IgD-negative memory B cell (primary cell): ENCODE results near the gene HES1. TPM values are rescaled to one million over a fixed set of nuclear protein-coding genes. Genes with fewer than 3 reads are reported as not detected.
A peak's percentile ranks its signal among the peaks of the same experiment; 100 is the strongest.
"Not testable (repeated sequence)": the region's sequence is repeated elsewhere in the genome, so short reads cannot be mapped to it uniquely, and the experiment has no call there.

ENCODE experiments used
- H3K27ac Mint-ChIP-seq, 3 donors: one replicate each; pipeline ENCODE4 v1.8.0; 2020 to 2022; ENCODE audit warnings: mild to moderate bottlenecking in 3 of 3, mixed read lengths in 3 of 3, moderate library complexity in 1 of 3
- H3K27me3 Mint-ChIP-seq: one replicate; pipeline ENCODE4 v1.8.0; 2021; ENCODE audit warnings: mixed read lengths
- H3K36me3 Mint-ChIP-seq: one replicate; pipeline ENCODE4 v1.8.0; 2020; ENCODE audit warnings: mild to moderate bottlenecking, mixed read lengths
- H3K4me1 Mint-ChIP-seq, 3 donors: one replicate each; pipeline ENCODE4 v1.8.0; 2020 to 2022; ENCODE audit warnings: mixed read lengths in 3 of 3, mild to moderate bottlenecking in 1 of 3
- H3K4me3 Mint-ChIP-seq, 4 donors: one replicate each; pipeline ENCODE4 v1.8.0; 2020 to 2022; ENCODE audit warnings: mild to moderate bottlenecking in 4 of 4, mixed read lengths in 4 of 4, moderate library complexity in 3 of 4
- H3K9me3 Mint-ChIP-seq, 3 donors: one replicate each; pipeline ENCODE4 v1.8.0; 2020 to 2021; ENCODE audit warnings: mixed read lengths in 3 of 3, mild to moderate bottlenecking in 1 of 3
- polyA plus RNA-seq: library from polyadenylated mRNA; unstranded; fragments of 300-500 nt; fragmentation: Illumina TruSeq; gene quantifications from one replicate; pipeline ENCODE4 v1.2.3, GENCODE V29; 2021

The HES1 gene
- polyA plus RNA-seq, 1 donor from 2014 or later: 8.5 TPM

DNA sequence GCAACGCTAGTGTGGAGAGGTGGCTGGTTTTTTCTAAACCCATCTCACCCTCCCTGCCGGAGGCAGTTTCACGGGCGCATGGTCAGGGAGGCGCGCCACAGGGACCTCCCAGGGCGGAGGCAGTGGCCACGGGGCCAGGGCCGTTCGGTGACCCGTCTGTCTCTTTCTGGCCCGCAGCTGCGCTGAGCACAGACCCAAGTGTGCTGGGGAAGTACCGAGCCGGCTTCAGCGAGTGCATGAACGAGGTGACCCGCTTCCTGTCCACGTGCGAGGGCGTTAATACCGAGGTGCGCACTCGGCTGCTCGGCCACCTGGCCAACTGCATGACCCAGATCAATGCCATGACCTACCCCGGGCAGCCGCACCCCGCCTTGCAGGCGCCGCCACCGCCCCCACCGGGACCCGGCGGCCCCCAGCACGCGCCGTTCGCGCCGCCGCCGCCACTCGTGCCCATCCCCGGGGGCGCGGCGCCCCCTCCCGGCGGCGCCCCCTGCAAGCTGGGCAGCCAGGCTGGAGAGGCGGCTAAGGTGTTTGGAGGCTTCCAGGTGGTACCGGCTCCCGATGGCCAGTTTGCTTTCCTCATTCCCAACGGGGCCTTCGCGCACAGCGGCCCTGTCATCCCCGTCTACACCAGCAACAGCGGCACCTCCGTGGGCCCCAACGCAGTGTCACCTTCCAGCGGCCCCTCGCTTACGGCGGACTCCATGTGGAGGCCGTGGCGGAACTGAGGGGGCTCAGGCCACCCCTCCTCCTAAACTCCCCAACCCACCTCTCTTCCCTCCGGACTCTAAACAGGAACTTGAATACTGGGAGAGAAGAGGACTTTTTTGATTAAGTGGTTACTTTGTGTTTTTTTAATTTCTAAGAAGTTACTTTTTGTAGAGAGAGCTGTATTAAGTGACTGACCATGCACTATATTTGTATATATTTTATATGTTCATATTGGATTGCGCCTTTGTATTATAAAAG lies 1.8 kb downstream of the HES1 start:
- peaks cover 30 to 42% (median 31%) of the 10 kb centered on the region in 3 donors for H3K4me1 Mint-ChIP-seq
- H3K4me3 Mint-ChIP-seq: peak overlapping the region; percentile 86 to 96 (median 94)
- no peaks in the 10 kb centered on the region for H3K36me3 Mint-ChIP-seq
- peaks cover 19% of the 10 kb centered on the region for H3K27me3 Mint-ChIP-seq
- peak overlapping the region; percentile 92 to 100 (median 93) for H3K27ac Mint-ChIP-seq
- no peaks in the 10 kb centered on the region for H3K9me3 Mint-ChIP-seq

DNA sequence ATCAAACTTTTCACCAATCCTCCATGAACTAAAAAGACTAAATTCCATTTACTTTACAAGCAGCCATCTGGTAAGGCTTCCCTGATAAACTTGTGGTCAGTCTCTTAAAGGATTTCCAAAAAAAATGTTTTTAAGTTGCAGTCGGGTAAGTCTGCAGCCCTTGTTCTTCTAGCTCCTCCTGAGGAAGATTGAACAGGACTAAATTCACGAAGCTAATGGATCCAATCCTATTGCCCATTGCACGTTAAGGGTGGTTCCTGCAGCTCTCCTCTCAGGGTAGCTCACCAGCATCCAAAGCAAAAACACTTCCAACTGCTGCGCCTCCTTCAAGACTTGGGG lies 2.8 kb downstream of the HES1 start:
- Mint-ChIP-seq H3K4me3 (peak overlapping the region in 3 of 4 donors; percentile 44 to 96 (median 78)), H3K36me3 (no peaks in the 10 kb centered on the region), H3K27ac (peak overlapping the region; percentile 0 to 100 (median 5)), H3K4me1 (peaks cover 20 to 33% (median 24%) of the 10 kb centered on the region in 3 donors), H3K9me3 (no peaks in the 10 kb centered on the region), H3K27me3 (peaks cover 16% of the 10 kb centered on the region)

DNA sequence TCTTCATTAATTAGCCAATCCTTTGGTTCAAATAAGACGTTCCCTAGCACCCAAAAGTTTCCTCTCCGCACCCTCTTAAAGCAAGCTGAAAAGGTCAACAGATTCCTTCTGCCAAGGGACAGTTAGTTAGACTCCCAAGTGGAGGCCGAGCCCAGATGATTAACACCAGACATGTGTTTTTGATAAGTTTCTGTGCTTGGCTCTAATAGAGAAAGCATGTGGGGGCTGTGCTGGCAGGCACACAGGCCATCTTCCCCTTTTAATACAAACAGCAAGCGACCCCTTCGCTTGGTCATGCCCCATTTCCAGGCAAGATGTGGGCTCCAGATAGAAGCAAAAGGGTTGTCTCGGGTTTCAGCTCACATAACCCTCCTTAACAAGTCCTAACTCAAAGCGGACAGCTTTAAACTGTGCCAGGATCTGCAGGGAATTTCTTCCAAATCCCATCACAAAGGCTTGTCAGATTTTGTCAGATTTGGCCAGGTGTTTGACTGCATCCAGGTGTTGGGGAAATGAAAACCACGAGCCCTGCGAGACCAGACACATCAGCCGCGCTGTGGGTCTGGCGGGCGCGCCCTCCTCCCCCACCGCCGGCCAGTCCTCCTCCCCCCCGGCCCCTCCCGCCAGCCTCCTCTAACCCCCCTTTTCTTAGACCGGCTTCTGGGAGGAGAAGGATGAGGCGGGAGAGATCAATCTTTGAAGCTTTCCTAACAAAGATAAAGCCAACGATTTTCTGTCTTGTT lies 3.3 kb downstream of the HES1 start:
- H3K9me3 Mint-ChIP-seq: no peaks in the 10 kb centered on the region
- peaks cover 20 to 32% (median 23%) of the 10 kb centered on the region in 3 donors for H3K4me1 Mint-ChIP-seq
- H3K27me3 Mint-ChIP-seq: peaks cover 16% of the 10 kb centered on the region
- H3K4me3 Mint-ChIP-seq: peak overlapping the region; percentile 43 to 96 (median 61)
- H3K27ac Mint-ChIP-seq: peak overlapping the region; percentile 0 to 100 (median 5)
- H3K36me3 Mint-ChIP-seq: no peaks in the 10 kb centered on the region

DNA sequence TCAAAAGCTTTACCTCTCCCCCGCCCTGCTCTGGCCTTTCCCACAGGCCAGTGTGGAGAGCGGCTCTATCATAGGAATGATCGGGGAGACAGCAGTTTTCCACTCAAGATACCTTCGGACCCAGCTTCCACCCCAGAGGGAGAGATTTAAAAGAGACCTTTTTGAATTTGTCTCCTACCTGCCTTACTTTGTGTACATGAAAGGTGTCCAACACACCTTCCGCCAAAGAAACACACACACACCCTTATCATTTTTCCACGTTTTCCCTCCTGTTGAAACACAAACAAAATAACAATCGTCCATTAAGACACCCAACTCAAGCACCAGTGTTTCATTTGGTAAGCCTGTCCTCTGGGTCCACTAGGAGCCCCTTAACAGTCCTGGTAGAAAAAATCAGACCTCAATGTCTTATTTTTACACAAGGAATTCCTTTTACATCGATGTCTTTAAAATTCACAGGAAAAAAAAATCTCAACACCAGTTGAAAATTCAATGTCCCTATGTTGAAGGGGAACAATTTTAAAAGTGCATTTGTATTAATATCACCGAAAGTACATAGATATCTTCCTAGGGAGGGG lies 4.0 kb downstream of the HES1 start:
- Mint-ChIP-seq H3K9me3 (no peaks in the 10 kb centered on the region), H3K27me3 (peaks cover 18% of the 10 kb centered on the region), H3K4me1 (peaks cover 20 to 32% (median 23%) of the 10 kb centered on the region in 3 donors), H3K4me3 (peak overlapping the region; percentile 38 to 96 (median 60)), H3K36me3 (no peaks in the 10 kb centered on the region), H3K27ac (peak overlapping the region; percentile 24 to 100 (median 83))

DNA sequence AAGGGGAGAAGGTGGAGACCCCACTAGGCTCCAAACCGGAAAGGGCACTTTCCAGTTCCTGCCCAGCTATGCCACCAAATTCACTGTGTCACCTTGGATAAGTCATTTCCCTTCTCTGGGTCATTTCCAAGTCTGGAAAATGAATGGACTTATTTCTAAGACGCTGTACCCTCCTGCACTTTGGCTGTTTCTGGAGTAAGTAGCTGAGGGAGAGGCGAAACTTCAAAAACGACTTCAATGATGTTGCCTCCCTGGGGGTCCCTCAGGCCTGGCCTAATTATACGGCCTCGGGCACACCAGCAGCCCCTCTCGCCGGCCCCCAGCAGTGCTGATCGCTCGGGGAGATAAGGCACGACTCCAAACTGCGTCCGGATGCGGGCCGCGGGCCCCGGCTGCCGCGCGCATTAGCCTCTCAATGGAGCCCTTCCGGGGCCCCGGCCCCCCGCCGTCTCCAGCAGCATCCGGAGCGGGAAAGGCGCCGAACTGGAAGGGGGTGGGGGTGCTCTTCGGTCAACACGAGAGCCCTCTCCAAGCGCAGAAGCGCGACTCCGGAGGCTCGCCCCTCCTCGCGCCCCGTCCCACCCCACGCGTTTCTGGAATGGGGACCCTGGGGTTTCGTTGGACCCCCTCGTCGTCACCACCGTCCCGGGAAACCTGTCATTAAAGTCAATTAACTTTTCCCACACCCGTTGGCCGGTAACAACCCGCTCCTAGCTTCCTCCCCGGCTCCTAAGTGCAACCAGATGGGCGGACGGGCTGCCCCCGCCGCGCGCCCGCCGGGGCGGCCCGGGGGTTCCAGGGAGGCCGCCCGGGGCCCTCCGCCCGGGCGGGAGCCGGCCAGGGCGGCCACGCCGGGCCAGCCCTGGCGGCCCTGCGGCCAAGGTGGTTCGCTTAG lies 4.8 kb downstream of the HES1 start:
- peaks cover 17 to 30% (median 21%) of the 10 kb centered on the region in 3 donors for H3K4me1 Mint-ChIP-seq
- peaks cover 18% of the 10 kb centered on the region for H3K27me3 Mint-ChIP-seq
- H3K27ac Mint-ChIP-seq: peak overlapping the region in 2 of 3 donors; percentile 31 to 100
- no peaks in the 10 kb centered on the region for H3K36me3 Mint-ChIP-seq
- peak overlapping the region; percentile 50 to 96 (median 68) for H3K4me3 Mint-ChIP-seq
- no peaks in the 10 kb centered on the region for H3K9me3 Mint-ChIP-seq

DNA sequence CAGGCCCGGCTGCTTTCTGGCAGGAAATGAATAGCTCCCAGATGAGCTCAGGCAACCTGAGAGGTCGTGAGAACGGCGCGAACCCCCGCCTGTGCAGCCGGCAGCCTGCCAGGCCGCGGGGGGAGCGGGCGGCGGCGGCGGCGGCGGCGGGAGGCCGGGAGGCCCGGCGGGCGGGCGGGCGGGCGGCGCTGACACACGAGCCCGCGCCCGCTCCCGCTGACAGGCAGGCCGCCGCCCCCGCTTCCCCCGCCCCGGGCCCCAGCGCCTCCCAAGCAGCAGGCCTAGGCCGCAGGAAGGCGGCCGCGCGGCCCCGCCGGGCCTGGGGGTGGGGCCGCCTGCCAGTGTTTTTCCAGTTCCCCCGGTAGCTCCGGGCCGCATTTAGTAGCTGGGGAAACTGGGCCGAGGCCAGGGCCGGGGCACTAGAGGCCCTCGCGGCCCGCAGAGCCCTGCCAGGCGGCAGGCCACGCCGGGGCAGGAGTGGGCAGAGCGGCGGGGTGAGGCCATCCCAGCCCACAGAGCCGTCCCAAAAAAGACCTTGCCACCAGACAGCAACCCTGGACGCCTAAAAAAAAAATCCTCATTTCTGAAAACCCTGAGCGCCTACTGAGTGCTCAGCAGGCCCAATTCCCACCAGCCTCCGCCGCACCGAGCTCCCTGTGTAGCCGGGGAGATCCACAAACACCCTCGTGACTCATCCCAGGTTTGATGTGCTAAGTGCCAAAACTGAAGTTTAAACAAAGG lies 5.6 kb downstream of the HES1 start:
- H3K27me3 Mint-ChIP-seq: peaks cover 17% of the 10 kb centered on the region
- H3K27ac Mint-ChIP-seq: peak overlapping the region in 1 of 3 donors; percentile 66
- H3K36me3 Mint-ChIP-seq: no peaks in the 10 kb centered on the region
- peak overlapping the region; percentile 39 to 78 (median 67) for H3K4me3 Mint-ChIP-seq
- H3K9me3 Mint-ChIP-seq: no peaks in the 10 kb centered on the region
- peaks cover 12 to 22% (median 17%) of the 10 kb centered on the region in 3 donors for H3K4me1 Mint-ChIP-seq

DNA sequence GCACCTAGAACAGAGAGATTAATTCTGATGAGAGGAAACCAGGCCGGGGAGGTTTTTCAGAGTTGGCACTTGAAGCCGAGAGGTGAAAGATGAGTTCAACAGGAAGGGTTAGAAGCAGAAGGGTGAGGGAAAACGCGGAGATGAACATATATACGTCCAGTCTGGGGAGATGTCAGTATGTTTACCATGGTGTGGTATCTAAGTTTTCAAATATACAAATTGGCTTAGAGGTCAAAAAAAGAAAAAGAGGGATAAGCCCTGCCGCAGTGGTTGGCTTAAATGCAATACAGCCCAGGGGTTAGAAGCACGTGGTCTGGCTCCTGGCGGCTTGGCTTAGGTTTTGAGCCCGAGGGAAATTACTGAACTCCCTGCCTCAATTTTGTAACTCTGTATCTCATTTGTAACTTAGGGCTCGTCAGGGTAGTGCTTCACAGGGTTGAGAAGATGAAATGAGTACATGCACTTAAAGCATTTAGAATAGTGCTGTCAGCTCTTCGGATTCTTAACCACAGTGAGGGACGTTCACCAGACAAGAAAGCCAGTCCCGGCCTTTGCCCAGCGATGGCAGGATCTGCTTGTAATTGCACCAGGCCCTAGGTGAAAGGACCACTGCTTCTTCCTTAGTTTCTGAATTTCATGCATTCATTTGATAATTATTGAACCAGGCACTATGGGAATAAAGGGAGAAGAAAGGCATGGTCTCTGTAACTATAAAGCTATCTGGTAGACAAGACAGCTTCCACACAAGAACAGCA lies 6.4 kb downstream of the HES1 start:
- Mint-ChIP-seq H3K36me3 (no peaks in the 10 kb centered on the region), H3K4me3 (peak overlapping the region in 3 of 4 donors; percentile 67 to 78 (median 67)), H3K9me3 (no peaks in the 10 kb centered on the region), H3K27ac (peak overlapping the region in 2 of 3 donors; percentile 66 to 67), H3K27me3 (peaks cover 17% of the 10 kb centered on the region), H3K4me1 (peaks cover 11 to 20% (median 14%) of the 10 kb centered on the region in 3 donors)

DNA sequence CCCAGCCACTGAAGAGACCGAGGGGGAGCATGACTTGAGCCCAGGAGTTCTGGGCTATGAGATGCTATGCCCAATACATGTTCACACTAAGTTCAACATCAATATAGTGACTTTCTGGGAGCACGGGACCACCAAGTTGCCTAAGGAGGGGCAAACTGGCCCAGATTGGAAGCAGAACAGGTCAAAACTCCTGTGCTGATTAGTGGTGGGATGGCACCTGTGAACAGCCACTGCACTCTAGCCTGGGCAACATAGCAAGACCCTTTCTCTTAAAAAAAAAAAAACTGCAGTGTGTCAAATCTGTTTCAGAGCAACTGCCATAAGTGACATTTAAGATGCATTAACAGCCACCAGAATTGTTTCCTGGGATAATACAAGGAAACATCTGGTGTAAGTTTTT lies 9.8 kb downstream of the HES1 start:
- Mint-ChIP-seq H3K36me3 (no peaks in the 10 kb centered on the region), H3K4me1 (peaks cover 2 to 3% (median 2%) of the 10 kb centered on the region in 3 donors), H3K27me3 (peaks cover 17% of the 10 kb centered on the region), H3K9me3 (no peaks in the 10 kb centered on the region), H3K27ac (no peak overlapping the region), H3K4me3 (no peak overlapping the region)

DNA sequence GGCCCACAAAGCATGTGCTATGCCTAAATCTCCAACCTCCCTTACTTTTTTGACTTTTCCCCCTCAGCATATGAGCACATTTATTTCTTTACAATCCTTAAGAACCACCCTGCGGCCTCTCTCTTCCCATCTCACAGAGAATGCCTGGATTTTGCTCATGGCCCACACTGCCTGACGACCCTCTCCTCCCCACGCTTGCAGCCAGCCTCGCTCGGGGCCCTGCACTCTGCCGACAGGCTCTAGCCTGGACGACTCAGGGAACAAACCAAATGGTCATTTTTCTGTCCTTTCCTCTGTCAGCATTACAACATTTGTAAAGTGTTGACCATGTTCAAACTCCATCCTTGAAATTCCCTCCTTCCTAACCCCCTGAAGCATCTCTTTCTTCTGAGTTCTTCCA lies 11.7 kb downstream of the HES1 start:
- H3K27ac Mint-ChIP-seq: peak overlapping the region in 1 of 3 donors; percentile 51
- no peak overlapping the region for H3K4me3 Mint-ChIP-seq
- H3K36me3 Mint-ChIP-seq: no peaks in the 10 kb centered on the region
- peaks cover 0 to 2% (median 0%) of the 10 kb centered on the region in 3 donors for H3K4me1 Mint-ChIP-seq
- no peaks in the 10 kb centered on the region for H3K9me3 Mint-ChIP-seq
- peaks cover 19% of the 10 kb centered on the region for H3K27me3 Mint-ChIP-seq

DNA sequence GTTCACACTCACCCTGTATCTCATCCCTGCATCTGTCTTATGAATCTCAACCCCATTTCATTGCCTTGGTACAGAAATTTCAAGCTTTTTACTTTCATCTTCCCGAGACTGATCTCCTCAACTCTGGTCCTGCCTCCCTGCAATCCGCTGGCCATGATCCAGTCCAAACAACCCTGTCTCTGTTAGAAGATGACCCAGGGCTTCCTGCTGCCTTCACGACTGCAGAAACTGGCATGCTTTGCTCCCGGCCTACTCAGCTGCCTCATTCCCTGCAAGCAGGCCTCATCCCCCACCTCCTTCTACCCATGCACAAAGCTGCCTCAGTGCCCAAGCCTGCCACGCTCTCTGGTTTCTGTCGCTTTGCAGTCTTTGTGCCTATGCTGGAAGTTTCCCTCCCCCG lies 12.4 kb downstream of the HES1 start:
- Mint-ChIP-seq H3K27ac (no peak overlapping the region), H3K4me1 (peaks cover 0 to 3% (median 0%) of the 10 kb centered on the region in 3 donors), H3K9me3 (no peaks in the 10 kb centered on the region), H3K27me3 (peaks cover 23% of the 10 kb centered on the region), H3K36me3 (no peaks in the 10 kb centered on the region), H3K4me3 (peak overlapping the region in 1 of 4 donors; percentile 29)

DNA sequence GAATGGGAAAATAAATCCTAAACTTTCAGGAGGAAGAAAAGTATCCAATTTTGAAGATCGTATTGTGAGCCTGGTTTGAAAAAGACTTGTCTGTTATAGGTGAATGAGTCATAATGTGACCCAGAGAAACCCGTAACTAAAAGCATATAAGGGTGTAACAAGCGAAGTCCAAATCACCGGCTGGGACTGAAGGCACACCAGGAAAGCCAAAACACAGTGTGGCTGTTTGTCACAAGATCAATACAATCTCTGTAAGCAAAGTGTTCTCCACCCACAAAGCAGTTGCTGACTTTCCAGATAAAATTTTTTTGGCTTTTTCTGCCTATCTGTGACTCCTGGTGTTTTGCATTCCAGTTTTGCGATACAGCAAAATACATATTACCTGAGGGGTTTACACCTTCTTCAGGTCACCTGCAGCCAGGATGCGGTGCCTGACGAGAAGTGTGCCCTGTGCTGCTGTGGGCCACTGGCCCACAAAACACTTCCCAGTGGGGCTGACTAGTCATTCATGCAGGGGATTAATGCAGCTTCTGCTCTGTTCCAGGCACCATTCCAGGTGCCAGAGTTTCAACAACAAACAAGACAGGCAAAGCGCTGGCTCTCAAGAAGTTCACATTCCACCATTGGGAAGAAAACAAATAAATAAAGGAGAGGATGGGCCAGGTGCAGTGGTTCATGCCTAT lies 14.4 kb downstream of the HES1 start:
- Mint-ChIP-seq H3K27ac (no peak overlapping the region), H3K27me3 (peaks cover 31% of the 10 kb centered on the region), H3K4me3 (no peak overlapping the region), H3K36me3 (peaks cover 2% of the 10 kb centered on the region), H3K9me3 (peaks cover 0 to 8% (median 3%) of the 10 kb centered on the region in 3 donors), H3K4me1 (peaks cover 0 to 1% (median 0%) of the 10 kb centered on the region in 3 donors)

DNA sequence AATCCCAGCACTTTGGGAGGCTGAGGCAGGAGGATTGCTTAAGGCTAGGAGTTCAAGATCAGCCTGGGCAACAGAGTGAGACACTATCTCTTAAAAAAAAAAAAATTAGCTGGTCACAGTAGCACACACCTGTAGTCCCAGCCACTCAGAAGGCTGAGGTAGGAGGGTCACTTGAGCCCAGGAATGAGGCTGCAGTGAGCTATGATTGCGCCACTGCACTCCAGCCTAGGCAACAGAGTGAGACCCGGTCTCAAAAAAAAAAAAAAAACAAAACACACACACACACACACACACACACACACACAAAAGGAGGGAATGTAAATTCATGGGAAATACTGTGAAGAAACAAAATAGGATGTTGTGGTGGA lies 15.0 kb downstream of the HES1 start:
- not testable (repeated sequence) for H3K4me1 Mint-ChIP-seq, H3K9me3 Mint-ChIP-seq, H3K4me3 Mint-ChIP-seq, H3K27ac Mint-ChIP-seq, H3K36me3 Mint-ChIP-seq
- H3K27me3 Mint-ChIP-seq: peaks cover 31% of the 10 kb centered on the region
